Measurements from ENCODE around the gene CALR.

CALR gene

GRCh38 chr19:12937927-12938778 is at the start of gene CALR (continued):
- TF ChIP-seq ZNF513 (tag by site-specific recombination; IDR thresholded peaks at IDR 0.05) (no peak), ZNF23 (tag by site-specific recombination; IDR thresholded peaks at IDR 0.05; ENCODE audit: borderline replicate concordance) (no peak), ZNF133 (tag by site-specific recombination; IDR thresholded peaks at IDR 0.05) (no peak), PRDM2 (tag by site-specific recombination; IDR thresholded peaks at IDR 0.05; ENCODE audit: borderline replicate concordance) (no peak), ZNF560 (tag by site-specific recombination; IDR thresholded peaks at IDR 0.05; ENCODE audit: borderline replicate concordance) (no peak), ZNF138 (tag by site-specific recombination; IDR thresholded peaks at IDR 0.05; ENCODE audit: borderline replicate concordance) (no peak), ZNF223 (tag by site-specific recombination; IDR thresholded peaks at IDR 0.05) (no peak), ZNF837 (tag by site-specific recombination; IDR thresholded peaks at IDR 0.05) (no peak), ZNF239 (tag by site-specific recombination; IDR thresholded peaks at IDR 0.05) (no peak), HIC1 (tag by site-specific recombination; IDR thresholded peaks at IDR 0.05) (peak; percentile 78), ZNF2 (tag by site-specific recombination; IDR thresholded peaks at IDR 0.05) (peak; percentile 82), OVOL3 (tag by site-specific recombination; IDR thresholded peaks at IDR 0.05) (no peak), ZBTB7A (tag by site-specific recombination; IDR thresholded peaks at IDR 0.05; ENCODE audit: low read depth) (peak; percentile 61; the same call in 1 of the 2 replicates), ZNF571 (tag by site-specific recombination; IDR thresholded peaks at IDR 0.05) (no peak), ZFP37 (tag by site-specific recombination; IDR thresholded peaks at IDR 0.05) (0 out of 2 replicates have a peak, but pooled peaks have one; percentile 64), HOXC10 (CRISPR knock-in tag; IDR thresholded peaks at IDR 0.05) (no peak), FEZF1 (tag by site-specific recombination; IDR thresholded peaks at IDR 0.05) (0 out of 2 replicates have a peak, but pooled peaks have one; percentile 5), ZNF580 (tag by site-specific recombination; IDR thresholded peaks at IDR 0.05) (0 out of 2 replicates have a peak, but pooled peaks have one; percentile 15), ZNF639 (tag by site-specific recombination; IDR thresholded peaks at IDR 0.05) (no peak), PRDM10 (tag by site-specific recombination; IDR thresholded peaks at IDR 0.05) (peak; percentile 69), ZNF558 (tag by site-specific recombination; IDR thresholded peaks at IDR 0.05) (no peak; the same call in 1 of the 2 replicates), ZFP41 (tag by site-specific recombination; IDR thresholded peaks at IDR 0.05; ENCODE audit: borderline replicate concordance) (no peak), ZNF561 (tag by site-specific recombination; IDR thresholded peaks at IDR 0.05; ENCODE audit: borderline replicate concordance) (no peak), ZNF549 (tag by site-specific recombination; IDR thresholded peaks at IDR 0.05) (no peak)
